Smooth muscle cell (in vitro differentiated cells): ENCODE measurements around the gene PANX1. TPM values are rescaled to one million over a fixed set of nuclear protein-coding genes. Genes with fewer than 3 reads are reported as not detected.

Experiments used
- DNase-seq: peaks from one replicate; lab custom pipeline; 2025; ENCODE audit not compliant: unreplicated experiment; lab: John Stamatoyannopoulos, UW
- H2AFZ ChIP-seq: fragments of 200-600 bp; sonication (generic); 2 replicates; pipeline ENCODE4 v1.6.0; 2016; ENCODE audit warnings: antibody characterized with exemption, low read depth, mild to moderate bottlenecking
- H3F3A ChIP-seq: fragments of 200-600 bp; sonication (generic); 2 replicates; pipeline ENCODE4 v1.6.0; 2017; ENCODE audit warnings: antibody characterized with exemption, low read depth
- H3K27ac ChIP-seq: fragments of 200-600 bp; sonication (generic); 2 replicates; pipeline ENCODE4 v1.5.1; 2016; ENCODE audit warnings: low read depth, mild to moderate bottlenecking
- H3K27me3 ChIP-seq: fragments of 200-600 bp; sonication (generic); 2 replicates; pipeline ENCODE4 v1.6.1; 2016; ENCODE audit warnings: low read depth, mild to moderate bottlenecking
- H3K36me3 ChIP-seq: fragments of 200-600 bp; sonication (generic); 2 replicates; pipeline ENCODE4 v1.5.1; 2016; ENCODE audit warnings: low read depth
- H3K4me1 ChIP-seq: fragments of 200-600 bp; sonication (generic); 2 replicates; pipeline ENCODE4 v1.5.1; 2016; ENCODE audit warnings: low read depth
- H3K4me2 ChIP-seq: fragments of 200-600 bp; sonication (generic); 2 replicates; pipeline ENCODE4 v1.6.0; 2016; ENCODE audit warnings: mild to moderate bottlenecking
- H3K4me3 ChIP-seq: fragments of 200-600 bp; sonication (generic); 2 replicates; pipeline ENCODE4 v1.5.1; 2016; ENCODE audit warnings: mild to moderate bottlenecking
- H3K79me2 ChIP-seq: fragments of 200-600 bp; sonication (generic); 2 replicates; pipeline ENCODE4 v1.6.0; 2016; ENCODE audit warnings: low read depth, mild to moderate bottlenecking
- H3K9ac ChIP-seq: fragments of 200-600 bp; sonication (generic); 2 replicates; pipeline ENCODE4 v1.6.0; 2016; ENCODE audit warnings: low read depth
- H3K9me3 ChIP-seq: fragments of 200-600 bp; sonication (generic); replicated peaks from 2 replicates; pipeline ENCODE4 v1.5.1; 2016; ENCODE audit warnings: low read depth
- H4K20me1 ChIP-seq: fragments of 200-600 bp; sonication (generic); 2 replicates; pipeline ENCODE4 v1.6.0; 2016; ENCODE audit warnings: low read depth
- CTCF ChIP-seq: fragments of 200-600 bp; sonication (generic); IDR thresholded peaks from 2 replicates; pipeline ENCODE4 v1.5.1; 2017; ENCODE audit warnings: borderline replicate concordance, mild to moderate bottlenecking, antibody characterized with exemption; ENCODE audit not compliant: insufficient read depth, poor library complexity, severe bottlenecking
- WGBS: methylation state at CpG from one replicate; pipeline ENCODE4 v1.1.7; 2016; ENCODE audit warnings: low lambda C conversion rate; 5-methylcytosine and 5-hydroxymethylcytosine counted together
- polyA plus RNA-seq: library from polyadenylated mRNA; unstranded; fragments of >200 nt; fragmentation: Nextera tagmentation; extraction: Ambion mirVana; gene quantifications from 2 replicates; pipeline ENCODE4 v1.2.1, GENCODE V29; 2016
- total RNA-seq: library from RNA; depleted of rRNA; stranded (reverse); fragments of >200 nt; gene quantifications from 2 replicates; pipeline ENCODE4 v1.2.3, GENCODE V29; 2014

The PANX1 gene
- total and polyA plus RNA-seq, 2 experiments from 2014 or later: 32.2 to 81.2 TPM

- Histone ChIP-seq H3K36me3 (peaks cover 13% of the 10 kb centered on the region), H3K9ac (no peak overlapping the region), H2AFZ (no peak overlapping the region), H3K9me3 (no peaks in the 10 kb centered on the region), H3K79me2 (peaks cover 7% of the 10 kb centered on the region), H3K4me2 (peak overlapping the region; percentile 26), H3F3A (peaks cover 3% of the 10 kb centered on the region), H3K4me1 (peaks cover 9% of the 10 kb centered on the region), H3K4me3 (no peak overlapping the region), H3K27ac (peak overlapping the region; percentile 78), H3K27me3 (no peaks in the 10 kb centered on the region), H4K20me1 (peaks cover 44% of the 10 kb centered on the region)
- no peak for TF ChIP-seq CTCF
- DNase-seq: no peak
- WGBS: 87% methylated on average over 1 of the region's 1 CpG
These were observed 55.7 kb downstream of the PANX1 start for GRCh38 chr11:94184362-94184761.

- no peak for DNase-seq
- no peak overlapping the region for H3K9ac ChIP-seq
- peaks cover 9% of the 10 kb centered on the region for H3K4me1 ChIP-seq
- H4K20me1 ChIP-seq: peaks cover 40% of the 10 kb centered on the region
- no peak for TF ChIP-seq CTCF
- peaks cover 13% of the 10 kb centered on the region for H3K36me3 ChIP-seq
- H3K4me3 ChIP-seq: no peak overlapping the region
- no peak overlapping the region for H2AFZ ChIP-seq
- no peaks in the 10 kb centered on the region for H3K9me3 ChIP-seq
- H3K4me2 ChIP-seq: peak overlapping the region; percentile 26
- peaks cover 3% of the 10 kb centered on the region for H3F3A ChIP-seq
- peak overlapping the region; percentile 78 for H3K27ac ChIP-seq
- WGBS: 60% methylated on average over 2 of the region's 2 CpGs
- H3K79me2 ChIP-seq: peaks cover 2% of the 10 kb centered on the region
- H3K27me3 ChIP-seq: no peaks in the 10 kb centered on the region
These were observed 56.2 kb downstream of the PANX1 start for GRCh38 chr11:94184846-94185245.

GRCh38 chr11:94185416-94186084 is 56.9 kb downstream of the PANX1 start:
- Histone ChIP-seq H3K9ac (no peak overlapping the region), H3K4me2 (peak overlapping the region; percentile 51)
- no peak for DNase-seq

More at GRCh38 chr11:94185416-94186084, 56.9 kb downstream of the PANX1 start:
- no peaks in the 10 kb centered on the region for H3K27me3 ChIP-seq
- peaks cover 8% of the 10 kb centered on the region for H3K36me3 ChIP-seq
- H3K79me2 ChIP-seq: no peaks in the 10 kb centered on the region
- H4K20me1 ChIP-seq: peaks cover 33% of the 10 kb centered on the region
- H2AFZ ChIP-seq: no peak overlapping the region
- H3K27ac ChIP-seq: peak overlapping the region; percentile 78
- H3K9me3 ChIP-seq: no peaks in the 10 kb centered on the region
- H3K4me3 ChIP-seq: no peak overlapping the region
- no peak for TF ChIP-seq CTCF
- H3K4me1 ChIP-seq: peaks cover 9% of the 10 kb centered on the region
- peaks cover 3% of the 10 kb centered on the region for H3F3A ChIP-seq
